EL (cell line): ENCODE results near the gene LHX8.
"Not testable (repeated sequence)": the region's sequence is repeated elsewhere in the genome, so short reads cannot be mapped to it uniquely, and the experiment has no call there.

Source experiments
- DNase-seq: peaks from one replicate; pipeline ENCODE4 v3.0.0-alpha.2; 2016

Gene LHX8

DNA sequence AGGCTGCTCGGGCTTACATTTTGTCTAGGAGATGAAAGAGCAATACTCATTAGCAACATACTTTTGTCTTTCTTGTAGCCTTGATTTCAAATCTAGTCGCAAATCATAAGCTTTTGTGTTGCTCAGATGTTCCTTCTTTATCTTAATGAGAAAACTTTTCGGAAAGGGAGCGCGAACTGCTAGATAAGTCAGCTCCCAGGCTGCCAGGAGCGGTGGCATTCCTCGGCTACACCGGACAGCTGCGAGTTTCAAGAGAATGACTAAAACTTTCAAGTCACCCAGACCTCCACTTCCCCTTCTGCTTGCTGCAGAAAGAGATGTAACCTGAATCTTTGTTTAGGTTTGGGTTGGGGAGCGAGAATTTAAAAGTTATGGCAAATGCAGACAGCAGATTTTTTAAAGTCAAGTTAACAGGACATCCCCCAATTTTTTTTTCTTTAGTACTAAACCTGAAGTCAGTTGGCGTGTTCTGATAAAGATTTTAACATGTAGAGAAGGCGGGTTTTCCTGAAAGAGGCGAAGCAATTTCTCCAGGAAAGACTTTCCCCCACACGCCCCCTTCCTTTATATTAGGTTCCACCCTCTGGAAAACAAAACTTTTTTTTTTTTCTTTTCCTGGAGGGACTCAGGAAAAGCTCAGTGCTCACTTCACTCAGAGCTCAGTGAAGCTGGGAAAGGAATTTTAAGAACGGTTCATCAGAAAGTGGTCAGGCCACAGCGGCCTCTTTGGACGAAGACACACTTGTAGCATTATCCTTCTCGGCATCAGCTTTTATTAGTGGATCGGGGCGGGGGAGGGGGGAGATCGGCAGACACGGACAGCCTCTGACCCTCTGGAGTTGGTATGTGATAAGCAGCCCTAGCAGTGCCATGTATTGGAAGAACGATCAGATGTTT lies at the start of gene LHX8:
TSS of gene LHX8 (plus strand) at position 639 of the 897 bp plus-strand sequence. CDS start 2,227 bp downstream, outside the sequence.
- no peak for DNase-seq

DNA sequence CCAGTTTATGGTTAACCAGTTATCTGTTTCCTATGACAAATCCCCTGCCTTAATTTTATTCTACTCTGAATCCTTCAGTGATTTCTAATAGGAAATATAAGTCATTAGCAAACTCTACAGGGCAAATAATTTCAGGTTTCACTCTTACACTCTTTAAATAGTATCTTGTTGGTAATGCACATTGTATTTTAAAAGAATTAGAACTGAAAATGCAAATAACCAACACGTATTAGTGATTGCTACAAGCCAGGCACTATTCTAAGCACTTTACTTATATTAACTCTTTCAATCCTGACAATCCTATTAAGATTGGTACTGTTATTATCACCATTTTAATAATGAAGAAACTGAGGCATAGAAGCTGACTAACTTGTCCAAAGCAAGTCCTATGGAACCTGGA lies 48.3 kb upstream of the LHX8 start:
- DNase-seq: no peak

GRCh38 chr1:75087278-75087677 lies 46.9 kb upstream of the LHX8 start:
- DNase-seq: no peak

- no peak for DNase-seq
Observed at GRCh38 chr1:75092141-75092540, 42.0 kb upstream of the LHX8 start.

DNA sequence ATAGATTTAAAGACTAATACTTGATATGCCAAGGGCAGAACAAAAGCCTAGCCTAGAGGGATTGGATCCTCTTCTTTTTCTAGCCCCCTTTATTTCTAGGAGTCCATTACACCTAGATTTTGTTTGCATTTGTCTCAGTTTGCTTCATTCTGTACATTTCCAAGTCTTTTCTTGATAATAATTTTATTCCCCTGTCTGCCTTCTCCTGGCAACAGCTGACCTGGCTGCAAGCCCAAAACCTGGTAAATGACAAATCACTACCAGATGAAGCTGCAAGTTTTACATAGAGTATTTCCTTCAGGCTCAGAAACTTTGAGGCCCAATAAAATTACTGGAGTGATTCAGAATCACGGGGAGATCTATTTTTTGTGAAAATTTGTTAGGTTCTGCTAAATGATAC lies 36.5 kb upstream of the LHX8 start:
- no peak for DNase-seq

DNA sequence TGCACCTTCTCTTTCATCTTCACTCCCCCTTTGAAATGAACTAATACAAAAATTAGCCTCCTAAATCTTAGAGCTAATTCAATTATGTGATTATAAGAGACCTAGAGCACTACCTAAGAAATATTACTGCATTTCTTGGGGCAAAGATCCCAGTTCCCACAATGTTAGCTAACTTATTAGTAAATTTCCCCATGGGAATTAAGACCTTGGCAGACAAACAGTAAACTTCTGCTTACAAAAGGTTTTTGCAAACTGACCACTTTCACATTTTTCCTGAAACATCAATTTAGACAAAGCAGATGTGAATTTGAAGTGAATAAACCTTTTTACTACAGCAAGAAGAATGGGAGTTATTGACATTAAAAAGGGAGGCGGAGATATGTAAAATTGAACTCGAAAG lies 34.6 kb upstream of the LHX8 start:
- DNase-seq: no peak

DNA sequence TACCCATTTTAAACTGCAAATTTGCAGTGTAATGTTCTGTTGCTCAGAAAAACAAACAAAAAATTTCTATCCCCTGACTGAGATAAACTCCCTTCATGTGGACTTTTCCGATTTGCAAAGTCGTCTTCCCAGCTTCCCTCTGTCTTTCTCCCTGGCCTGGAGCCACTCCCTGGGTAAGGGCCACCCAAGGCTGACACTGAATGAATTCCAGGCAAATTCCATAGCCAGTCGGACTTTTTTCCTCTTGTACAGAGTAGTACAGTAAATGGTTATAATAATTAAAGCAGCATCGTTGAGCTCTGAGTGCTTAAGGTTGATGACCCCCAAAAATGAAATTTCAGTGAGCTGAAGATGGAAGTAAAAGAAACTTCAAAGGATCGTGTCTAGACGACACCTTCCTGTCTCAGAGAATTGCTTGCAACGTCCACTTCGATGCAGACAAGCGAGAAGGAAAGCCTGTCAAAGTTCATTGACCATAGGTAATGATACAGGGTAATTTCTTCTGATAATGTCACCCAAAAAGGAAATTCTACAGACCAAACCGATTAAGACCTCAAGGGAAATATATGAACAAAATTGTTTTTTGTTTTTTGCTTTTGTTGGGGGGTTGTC lies 33.6 kb upstream of the LHX8 start:
- DNase-seq: no peak

DNA sequence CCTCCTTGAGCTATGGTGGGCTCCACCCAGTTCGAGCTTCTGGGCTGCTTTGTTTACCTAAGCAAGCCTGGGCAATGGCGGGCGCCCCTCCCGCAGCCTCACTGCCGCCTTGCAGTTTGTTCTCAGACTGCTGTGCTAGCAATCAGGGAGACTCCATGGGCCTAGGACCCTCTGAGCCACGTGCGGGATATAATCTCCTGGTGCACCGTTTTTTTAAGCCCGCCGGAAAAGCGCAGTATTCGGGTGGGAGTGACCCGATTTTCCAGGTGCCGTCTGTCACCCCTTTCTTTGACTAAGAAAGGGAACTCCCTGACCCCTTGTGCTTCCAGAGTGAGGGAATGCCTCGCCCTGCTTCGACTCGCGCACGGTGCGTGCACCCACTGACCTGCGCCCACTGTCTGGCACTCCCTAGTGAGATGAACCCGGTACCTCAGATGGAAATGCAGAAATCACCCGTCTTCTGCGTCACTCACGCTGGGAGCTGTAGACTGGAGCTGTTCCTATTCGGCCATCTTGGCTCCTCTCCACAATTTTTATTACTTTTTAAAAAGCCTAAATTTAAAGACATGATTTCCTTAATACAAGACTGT lies 21.7 kb upstream of the LHX8 start:
- DNase-seq: not testable (repeated sequence)

GRCh38 chr1:75115654-75116053 lies 18.5 kb upstream of the LHX8 start:
- DNase-seq: no peak

- no peak for DNase-seq
Observed at GRCh38 chr1:75123756-75124155, 10.4 kb upstream of the LHX8 start.

DNA sequence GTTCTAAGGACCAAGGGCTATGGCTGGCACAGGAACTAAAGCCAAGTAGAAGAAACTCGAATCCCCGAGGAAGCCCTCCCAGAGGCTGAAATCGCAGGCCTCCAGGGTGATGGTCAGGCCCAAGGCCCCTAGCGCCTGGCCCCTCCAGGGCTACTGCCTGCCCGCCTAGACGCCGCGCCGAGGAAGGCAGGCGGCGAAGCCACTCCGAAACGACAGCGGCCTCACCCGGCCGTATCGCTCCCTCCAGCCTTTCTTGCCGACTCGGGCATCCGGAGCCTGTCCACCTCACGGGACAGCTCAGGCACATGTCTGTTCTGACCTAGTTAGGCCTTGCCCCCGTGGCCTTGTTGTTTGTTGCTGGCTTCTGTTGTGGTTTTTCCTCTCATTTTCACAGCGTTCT lies 9.7 kb upstream of the LHX8 start:
- no peak for DNase-seq

- no peak for DNase-seq
Observed at GRCh38 chr1:75125161-75125726, 8.9 kb upstream of the LHX8 start.

- DNase-seq: no peak
Observed at GRCh38 chr1:75126611-75127101, 7.5 kb upstream of the LHX8 start.

DNA sequence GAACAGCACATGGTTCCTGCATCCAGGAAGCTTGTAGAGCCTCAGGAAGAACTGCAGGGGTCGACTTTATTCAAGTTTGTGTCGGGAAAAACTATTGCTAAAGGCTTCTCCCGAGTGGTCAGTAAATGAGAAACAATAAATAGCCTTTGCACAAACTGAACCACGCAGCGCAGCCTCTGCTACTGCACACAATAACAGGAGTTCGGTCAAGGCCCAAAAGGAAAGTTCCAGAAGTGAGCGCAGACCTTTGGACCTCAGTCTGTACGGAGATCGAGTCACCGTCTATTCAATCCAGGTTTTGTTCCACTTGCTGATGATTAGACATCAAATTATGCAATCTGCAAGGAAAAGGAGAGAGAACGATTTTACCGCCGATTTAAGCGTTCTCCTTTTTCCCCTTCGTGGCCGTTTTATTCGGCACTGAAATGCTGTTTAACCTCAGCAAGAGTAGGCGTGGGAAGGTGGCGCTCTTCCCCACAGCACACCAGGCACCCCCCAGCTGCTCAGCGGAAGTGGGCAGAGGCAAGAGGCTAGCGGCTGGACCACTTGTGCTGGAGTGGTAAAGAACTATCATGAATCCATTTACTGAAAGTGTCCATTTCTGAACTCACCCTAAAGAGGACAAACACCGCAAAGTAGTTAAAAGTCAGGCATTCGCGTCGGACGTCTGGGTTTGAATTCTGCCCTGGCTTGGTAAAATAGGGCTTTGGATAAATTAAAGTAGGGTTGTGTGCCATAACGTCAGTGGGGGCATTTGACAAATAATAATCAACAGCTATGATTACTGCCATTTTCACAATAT lies 6.1 kb upstream of the LHX8 start:
- DNase-seq: no peak

DNA sequence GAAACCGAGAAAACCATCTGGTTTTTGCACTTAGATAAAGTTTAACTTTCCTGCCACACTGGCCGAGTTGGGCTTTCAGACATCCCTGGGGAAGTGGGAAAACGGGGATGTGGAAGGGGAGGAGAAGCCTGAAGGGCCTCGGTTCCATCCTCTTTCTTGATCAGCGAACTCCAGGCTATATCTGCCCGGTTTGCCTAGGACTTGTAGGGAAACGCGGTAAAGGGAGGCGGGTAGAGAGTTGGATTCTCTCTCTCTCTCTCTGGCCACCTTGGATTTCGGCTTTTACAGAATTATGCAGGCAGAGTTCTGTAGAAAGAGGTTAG lies 4.6 kb upstream of the LHX8 start:
- DNase-seq: no peak

GRCh38 chr1:75129983-75130789 lies 4.0 kb upstream of the LHX8 start:
- DNase-seq: no peak

DNA sequence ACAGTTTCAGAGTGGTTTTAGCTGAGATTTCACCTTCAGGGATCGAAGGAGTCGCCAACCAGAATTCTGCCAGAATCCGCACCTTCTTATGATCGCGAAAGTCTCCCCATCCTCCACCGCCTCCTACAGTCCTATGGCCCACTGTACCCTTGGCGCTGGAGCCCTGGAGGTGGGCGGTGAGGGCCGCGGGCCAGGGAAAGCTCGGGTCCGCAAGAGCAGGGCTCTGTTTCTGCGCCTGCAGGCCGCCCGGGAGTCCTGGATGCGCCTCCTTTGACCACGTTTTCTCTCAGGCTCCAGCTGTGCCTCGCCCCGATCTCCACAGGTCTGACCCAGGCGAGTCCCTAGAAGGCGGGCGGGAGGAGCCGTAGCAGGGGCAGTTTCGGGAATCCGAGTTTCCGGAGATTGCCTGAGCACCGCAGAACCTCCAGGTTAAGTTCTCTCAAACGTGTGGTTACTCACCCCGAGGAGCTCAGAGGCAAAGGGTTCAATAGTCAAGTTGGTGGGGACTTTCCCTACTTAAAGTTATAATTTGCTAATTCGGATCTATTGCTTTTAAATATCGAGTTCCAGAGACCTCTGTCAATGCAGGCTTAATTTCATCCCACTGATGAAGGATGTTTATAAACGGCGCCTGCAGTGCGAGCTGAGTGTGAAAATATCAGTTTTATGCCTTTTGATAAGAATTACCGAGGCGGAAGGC lies 3.2 kb upstream of the LHX8 start:
- DNase-seq: no peak

- DNase-seq: no peak
Observed at GRCh38 chr1:75131565-75132241, 2.5 kb upstream of the LHX8 start.

DNA sequence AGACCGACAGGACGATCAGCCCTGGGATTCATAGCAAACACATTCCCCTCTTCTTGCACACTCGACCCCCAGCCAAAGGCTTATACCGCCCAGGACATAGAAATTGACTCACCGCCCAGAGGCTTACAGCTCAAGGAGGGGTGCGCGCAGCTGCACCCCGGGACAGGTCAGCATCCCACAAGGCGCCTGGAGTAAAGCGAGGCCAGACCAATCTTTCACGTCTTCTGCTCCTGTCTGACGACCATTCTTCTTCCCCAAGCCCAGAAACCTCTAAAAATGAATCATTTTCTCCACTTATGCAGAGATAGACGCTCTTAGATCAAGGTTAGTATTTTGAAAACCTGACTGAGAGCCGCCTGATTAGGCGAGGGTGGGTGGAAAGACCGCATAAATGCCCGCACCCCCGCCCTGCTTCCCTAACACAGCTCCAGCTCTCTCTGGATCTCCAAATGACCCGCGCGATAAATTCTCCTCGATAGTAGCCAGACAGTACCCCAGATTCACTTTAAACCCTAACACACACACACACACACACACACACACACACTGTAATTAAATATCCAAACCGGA lies 1.9 kb upstream of the LHX8 start:
- no peak for DNase-seq
